ENCODE results near the gene CCDC74A.
A peak's percentile ranks its signal among the peaks of the same experiment; 100 is the strongest.
"Not testable (repeated sequence)": the region's sequence is repeated elsewhere in the genome, so short reads cannot be mapped to it uniquely, and the experiment has no call there.

Gene CCDC74A

DNA sequence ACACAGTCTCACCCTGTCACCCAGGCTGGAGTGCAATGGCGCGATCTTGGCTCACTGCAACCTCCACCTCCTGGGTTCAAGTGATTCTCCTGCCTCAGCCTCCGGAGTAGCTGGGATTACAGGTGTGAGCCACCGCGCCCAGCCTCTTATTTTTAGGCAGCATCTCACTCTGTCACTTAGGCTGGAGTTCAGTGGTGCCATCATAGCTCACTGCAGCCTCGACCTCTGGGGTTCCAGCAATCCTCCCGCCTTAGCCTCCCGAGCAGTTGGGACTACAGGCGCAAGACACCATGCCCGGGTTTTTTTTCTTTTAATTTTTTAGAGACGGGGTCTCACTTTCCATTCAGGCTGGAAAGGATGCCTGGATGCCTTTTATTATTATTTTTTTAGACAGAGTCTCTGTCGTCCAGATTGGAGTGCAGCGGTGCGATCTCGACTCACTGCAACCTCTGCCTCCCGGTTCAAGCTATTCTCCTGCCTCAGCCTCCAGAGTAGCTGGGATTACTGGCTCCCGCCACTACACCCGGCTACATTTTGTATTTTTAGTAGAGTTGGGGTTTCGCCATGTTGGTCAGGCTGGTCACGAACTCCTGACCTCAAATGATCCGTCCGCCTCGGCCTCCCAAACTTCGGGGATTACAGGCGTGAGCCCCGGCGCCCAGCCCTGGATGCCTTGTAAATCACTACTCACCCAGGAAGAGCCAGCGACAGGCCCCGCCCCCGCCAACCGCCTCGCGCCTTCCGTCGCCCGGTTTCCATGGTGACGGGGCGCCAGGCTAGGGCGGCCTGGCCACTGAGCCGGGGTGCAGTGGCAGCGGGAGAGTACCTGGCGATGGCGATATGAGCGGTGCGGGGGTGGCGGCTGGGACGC lies at the start of gene CCDC74A:
Gene CCDC74A, plus strand, starts transcription at position 758 of the 871 bp plus-strand sequence. Its CDS starts 83 bp downstream, at position 841.
- peak; percentile 68 for DNase-seq

DNA sequence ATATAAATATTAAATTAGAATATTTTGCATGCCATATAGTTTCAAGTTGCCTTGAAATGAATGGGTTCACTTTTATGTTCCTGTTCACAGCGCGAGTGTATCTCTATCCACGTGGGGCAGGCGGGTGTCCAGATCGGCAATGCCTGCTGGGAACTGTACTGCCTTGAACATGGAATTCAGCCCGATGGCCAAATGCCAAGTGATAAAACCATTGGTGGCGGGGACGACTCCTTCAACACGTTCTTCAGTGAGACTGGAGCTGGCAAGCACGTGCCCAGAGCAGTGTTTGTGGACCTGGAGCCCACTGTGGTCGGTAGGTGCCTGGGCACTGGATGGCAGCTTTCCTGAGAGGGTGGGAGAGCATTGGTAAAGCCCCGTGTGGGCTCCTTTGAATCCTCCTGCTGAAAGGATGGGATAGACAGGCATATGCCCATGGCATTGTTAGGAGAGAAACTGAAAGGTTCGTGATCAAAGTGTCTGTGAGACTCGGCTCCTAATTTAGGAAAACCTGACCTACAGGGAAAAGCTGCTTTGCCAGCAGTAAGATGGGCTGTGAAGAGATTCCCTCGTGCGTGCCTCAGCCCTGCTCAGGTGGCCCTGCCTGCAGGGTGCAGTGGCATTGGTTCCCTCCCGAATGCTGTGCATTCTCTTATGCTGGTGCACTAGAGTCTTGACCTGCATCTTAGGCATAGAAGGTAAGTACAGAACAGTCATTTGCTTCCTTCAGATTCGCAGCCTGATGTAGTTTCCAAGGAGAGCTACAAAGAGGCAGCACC lies 49.4 kb upstream of the CCDC74A start:
- not testable (repeated sequence) for DNase-seq

DNA sequence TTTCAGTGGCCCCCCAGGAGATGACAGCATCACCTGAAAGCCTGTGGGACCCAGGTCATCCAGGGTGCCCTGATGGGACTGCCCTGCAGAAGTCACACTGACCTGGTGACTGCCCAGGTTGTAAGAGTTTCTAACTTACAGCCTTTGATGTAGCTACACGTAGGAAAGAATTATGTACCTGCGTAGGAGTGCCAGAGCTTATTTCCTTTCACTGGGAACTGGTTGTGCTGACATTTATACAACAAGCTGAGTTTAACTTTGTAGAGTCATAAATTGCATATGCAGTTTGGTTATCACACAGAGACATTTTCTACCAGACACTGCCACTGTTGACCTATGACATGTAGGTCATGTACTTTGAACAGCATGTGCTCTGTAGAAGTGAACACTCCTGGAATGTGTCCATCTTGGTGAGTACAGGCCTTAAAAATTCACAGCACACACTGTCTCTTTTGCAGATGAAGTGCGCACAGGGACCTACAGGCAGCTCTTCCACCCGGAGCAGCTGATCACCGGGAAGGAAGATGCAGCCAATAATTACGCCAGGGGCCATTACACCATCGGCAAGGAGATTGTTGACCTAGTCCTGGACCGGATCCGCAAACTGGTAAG lies 48.7 kb upstream of the CCDC74A start:
- not testable (repeated sequence) for DNase-seq

DNA sequence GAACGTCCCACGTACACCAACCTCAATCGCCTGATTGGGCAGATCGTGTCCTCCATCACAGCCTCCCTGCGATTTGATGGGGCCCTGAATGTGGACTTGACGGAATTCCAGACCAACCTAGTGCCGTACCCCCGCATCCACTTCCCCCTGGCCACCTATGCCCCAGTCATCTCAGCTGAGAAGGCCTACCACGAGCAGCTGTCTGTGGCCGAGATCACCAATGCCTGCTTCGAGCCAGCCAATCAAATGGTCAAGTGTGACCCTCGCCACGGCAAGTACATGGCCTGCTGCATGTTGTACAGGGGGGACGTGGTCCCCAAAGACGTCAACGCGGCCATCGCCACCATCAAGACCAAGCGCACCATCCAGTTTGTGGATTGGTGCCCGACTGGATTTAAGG lies 47.3 kb upstream of the CCDC74A start:
- not testable (repeated sequence) for DNase-seq

DNA sequence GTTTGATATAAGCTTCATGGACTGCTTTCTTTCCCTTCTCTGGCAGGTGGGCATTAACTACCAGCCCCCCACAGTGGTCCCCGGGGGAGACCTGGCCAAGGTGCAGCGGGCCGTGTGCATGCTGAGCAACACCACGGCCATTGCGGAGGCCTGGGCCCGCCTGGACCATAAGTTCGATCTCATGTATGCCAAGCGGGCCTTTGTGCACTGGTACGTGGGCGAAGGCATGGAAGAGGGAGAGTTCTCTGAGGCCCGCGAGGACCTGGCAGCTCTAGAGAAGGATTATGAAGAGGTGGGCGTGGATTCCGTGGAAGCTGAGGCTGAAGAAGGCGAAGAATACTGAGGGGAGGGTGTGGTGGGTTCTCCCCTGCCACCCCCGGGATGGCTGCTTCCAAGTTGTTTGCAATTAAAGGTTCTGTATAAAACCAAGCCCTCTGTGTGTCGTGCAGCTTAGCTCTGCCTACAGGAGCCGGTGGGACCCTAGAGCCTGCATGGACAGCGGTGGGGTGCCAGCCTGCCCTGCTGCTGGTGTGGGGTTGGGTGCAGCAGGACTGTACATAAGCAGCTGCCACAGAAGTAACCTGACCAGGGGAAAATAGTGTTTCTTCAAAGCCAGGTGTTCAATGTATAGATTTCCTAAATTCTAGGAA lies 45.1 kb upstream of the CCDC74A start:
- not testable (repeated sequence) for DNase-seq

- not testable (repeated sequence) for DNase-seq
Measured at GRCh38 chr2:131483981-131484820, 43.5 kb upstream of the CCDC74A start.

GRCh38 chr2:131484906-131485460 lies 42.7 kb upstream of the CCDC74A start:
- not testable (repeated sequence) for DNase-seq

- not testable (repeated sequence) for DNase-seq
Measured at GRCh38 chr2:131486201-131486902, 41.3 kb upstream of the CCDC74A start.

- no peak for DNase-seq
Measured at GRCh38 chr2:131488306-131489205, 39.1 kb upstream of the CCDC74A start.

DNA sequence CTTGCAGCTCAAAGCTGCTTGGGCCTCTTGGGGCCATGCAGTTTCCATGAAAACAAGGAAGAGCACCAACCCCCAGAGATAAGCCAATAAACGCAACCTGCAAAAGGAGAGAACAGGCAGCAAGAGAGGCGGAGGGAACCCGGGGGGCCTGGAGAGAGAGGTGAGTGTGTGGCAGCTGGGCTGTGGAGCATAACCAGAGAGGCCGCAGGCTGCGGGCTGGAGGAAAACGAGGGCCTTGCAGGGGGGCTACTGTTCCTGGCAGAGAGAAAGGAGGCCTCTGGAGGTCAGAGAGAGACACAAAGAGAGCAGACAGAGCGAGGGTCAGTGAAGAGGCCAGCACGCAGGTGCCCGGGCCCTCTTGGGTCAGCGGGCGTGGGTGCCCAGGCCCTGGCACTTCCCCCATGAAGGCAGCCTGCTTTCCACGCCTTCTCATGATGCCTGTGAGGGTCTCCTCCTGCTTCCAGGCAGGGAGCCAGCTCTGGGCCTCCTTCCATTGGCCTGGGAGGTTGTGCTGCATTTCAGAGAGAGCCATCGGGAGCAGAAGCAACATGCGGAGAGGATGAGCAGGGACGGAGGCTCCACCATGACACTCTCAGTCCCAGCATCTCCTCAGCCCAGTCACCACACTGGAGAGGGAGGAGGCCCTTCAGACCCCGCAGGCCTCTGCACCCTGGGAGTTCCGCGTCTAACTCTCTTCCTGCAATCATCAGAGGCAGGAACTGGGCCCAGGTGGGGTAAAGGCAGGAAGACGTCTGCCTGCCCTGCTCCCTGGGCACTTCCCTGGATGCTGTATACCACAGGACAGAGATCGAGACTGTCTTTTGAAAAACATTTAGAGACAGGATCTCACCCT lies 36.8 kb upstream of the CCDC74A start:
- DNase-seq, result not testable (repeated sequence)

GRCh38 chr2:131491469-131491836 lies 36.2 kb upstream of the CCDC74A start:
- not testable (repeated sequence) for DNase-seq

GRCh38 chr2:131492015-131492417 lies 35.7 kb upstream of the CCDC74A start, which contains the start of gene MZT2A:
MZT2A (minus strand) TSS chr2:131492397; CDS start chr2:131492376, 21 bp downstream.
- not testable (repeated sequence) for DNase-seq

DNA sequence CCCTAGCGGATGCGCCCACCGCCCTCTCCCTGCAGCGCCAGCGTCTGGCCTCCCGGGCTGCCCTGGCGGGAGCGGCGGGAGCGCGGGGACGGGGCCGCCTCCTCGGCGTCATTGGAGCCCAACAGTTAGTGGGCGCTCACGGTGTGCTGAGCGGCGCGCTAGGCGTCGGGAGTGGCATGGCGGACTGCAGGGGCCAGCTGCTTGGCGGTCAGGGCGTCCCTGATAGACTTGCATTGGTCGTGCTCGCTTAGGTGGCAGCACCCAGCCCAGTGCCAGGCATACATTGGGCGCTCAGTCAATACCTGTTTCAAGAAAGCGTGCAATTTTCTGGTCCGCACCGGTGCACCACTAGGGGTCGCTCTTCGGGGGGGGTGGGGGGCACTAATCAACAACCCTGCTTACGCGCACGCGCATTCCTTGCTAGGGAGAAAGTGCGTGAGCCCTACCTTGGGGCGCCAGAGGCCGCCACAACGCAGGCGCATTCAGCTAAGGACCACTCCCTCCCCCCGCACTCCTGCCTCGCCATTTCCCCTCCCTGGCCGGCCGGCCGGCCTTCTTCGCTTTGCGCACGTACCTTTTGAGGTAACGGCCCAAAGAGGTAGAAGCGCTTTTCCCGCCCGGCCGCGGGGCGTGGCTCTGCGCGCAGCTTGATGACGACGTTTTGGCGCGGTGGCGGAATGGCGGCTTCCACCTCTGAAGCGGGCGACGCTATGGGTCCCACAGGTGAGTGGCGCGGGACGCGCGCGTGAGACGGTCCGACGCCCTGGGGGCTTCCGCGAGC lies 35.1 kb upstream of the CCDC74A start:
- DNase-seq, result peak; percentile 84

DNA sequence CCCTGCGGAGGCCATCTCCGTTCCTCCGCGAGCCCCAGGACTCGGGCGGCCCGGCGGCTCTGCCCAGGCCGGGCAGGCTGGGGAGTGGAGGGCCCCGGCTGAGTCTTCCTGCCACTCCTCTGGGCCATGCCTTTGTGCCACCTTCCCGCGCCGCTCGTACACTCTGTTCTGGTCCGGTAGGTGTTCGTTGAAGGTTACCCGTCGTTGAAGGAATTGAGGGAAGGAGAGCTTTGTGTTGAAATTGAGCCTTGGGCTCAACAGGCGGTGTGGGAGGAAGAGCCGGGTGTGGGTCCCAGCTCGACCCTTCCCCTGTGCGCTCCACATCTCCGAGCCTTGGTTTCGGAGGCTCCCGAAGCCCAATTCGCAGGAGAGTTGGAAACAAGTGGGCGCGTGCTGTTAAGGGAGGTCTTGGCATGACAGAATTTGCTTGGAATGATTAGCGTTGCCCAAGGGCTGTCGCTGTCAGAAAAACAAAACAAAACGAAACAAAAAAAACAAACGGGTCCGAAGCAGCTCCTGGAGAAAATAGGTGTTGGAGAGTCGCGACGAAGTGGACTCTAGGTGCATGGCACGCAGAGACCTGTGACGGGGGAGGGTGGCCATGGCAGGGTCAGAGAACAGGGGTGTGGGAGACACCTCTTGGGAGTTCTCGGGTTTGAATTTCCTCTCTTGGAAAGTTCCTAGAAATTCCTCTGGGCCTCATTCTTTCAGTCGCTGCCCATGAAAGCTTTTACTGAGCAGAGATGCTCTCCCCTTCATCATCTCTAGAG lies 34.3 kb upstream of the CCDC74A start:
- no peak for DNase-seq

DNA sequence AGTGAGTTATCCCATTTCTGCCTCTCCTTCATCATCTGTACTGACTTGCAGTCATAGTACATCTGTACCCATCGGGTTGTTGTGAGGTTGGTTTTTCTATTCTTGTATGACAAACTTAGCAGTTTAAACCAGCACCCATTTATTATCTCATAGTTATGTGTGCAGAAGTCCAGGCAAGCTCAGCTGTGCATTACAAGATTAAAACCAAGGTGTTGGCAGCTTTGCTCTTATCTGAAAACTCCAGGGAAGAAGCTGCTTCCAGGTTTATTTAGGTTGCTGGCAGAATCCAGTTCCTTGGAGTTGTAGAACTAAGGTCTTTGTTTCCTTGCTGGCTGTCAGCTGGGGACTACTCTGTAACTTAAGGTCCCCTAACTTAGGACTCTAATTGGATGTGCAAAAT lies 32.2 kb upstream of the CCDC74A start:
- DNase-seq, result not testable (repeated sequence)

DNA sequence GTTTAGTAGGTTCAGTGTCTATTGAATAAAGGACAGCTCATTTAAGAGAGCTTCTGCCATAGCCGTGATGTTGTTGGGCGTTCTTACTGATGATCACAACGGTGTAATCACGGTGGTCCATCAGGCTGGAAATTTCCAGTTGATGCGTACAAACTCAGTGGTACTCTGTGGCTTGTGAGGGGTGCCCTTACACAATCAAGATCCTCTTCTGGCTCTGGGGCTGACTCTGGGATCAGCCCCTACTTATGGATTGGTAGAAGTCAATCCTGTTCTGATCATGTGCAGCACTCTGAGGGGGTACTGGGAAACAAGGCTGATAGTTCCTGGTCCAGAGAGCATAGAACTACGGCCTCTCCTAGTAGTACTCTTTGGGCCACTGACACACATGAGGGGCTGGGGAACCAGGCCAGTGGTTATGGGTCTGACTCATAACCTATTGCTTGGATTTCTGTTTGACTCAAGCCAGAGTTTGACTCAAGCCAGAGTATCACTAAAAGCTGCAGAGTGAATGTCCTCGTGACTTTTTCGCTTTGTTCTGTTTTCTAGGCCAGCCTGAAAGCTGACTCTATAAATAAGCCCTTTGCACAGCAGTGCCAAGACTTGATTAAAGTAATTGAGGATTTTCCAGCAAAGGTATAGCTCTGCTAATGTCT lies 29.2 kb upstream of the CCDC74A start:
- not testable (repeated sequence) for DNase-seq
